ENCODE results near the gene CHD3. TPM values are rescaled to one million over a fixed set of nuclear protein-coding genes. Genes with fewer than 3 reads are reported as not detected.

The CHD3 gene
- total and polyA plus RNA-seq, 2 experiments from 2014 or later = 2.9 to 9.7 TPM

DNA sequence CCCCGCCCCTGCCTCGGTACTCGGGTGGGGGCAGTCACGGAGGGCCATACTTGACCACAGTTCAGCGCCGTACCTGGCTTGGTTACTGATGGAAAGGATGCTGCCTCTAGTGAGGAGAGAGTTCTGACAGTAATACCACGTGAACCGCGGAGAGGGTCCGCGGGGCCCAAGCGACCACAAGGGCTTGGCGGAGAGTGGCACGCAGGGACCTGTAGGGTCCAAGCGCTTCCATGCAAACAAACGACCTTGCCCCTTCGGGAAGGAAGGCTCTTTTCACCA is 45.4 kb upstream of the CHD3 start:
- peaks cover 16% of the 10 kb centered on the region for H3F3A ChIP-seq (replicated peaks; ENCODE audit: low read depth)
- H3K79me2 ChIP-seq (replicated peaks; ENCODE audit: insufficient read depth) = no peaks in the 10 kb centered on the region
- H3K4me3 Mint-ChIP-seq = peak overlapping the region; percentile 88
- TF ChIP-seq EZH2 (IDR thresholded peaks at IDR 0.05; ENCODE audit: low read depth, unreplicated experiment) (no peak), STAT1 (IDR thresholded peaks at IDR 0.05; ENCODE audit: unreplicated experiment) (no peak), POLR2AphosphoS5 (IDR thresholded peaks at IDR 0.05; ENCODE audit: low read depth) (no peak), CREB1 (CRISPR knock-in tag; IDR thresholded peaks at IDR 0.05; ENCODE audit: low read depth) (no peak), ZNF331 (CRISPR knock-in tag; IDR thresholded peaks at IDR 0.05; ENCODE audit: low read depth) (no peak), EZH2phosphoT487 (IDR thresholded peaks at IDR 0.05; ENCODE audit: unreplicated experiment) (no peak), NANOG (IDR thresholded peaks at IDR 0.05; ENCODE audit: borderline replicate concordance) (no peak), REST (IDR thresholded peaks at IDR 0.05; ENCODE audit: unreplicated experiment) (no peak), ZNF462 (CRISPR knock-in tag; IDR thresholded peaks at IDR 0.05) (no peak), JUNB (IDR thresholded peaks at IDR 0.05; ENCODE audit: unreplicated experiment) (no peak), ZNF114 (CRISPR knock-in tag; IDR thresholded peaks at IDR 0.05) (no peak), ETS1 (IDR thresholded peaks at IDR 0.05) (no peak)
- TF ChIP-seq, protein P1, sequence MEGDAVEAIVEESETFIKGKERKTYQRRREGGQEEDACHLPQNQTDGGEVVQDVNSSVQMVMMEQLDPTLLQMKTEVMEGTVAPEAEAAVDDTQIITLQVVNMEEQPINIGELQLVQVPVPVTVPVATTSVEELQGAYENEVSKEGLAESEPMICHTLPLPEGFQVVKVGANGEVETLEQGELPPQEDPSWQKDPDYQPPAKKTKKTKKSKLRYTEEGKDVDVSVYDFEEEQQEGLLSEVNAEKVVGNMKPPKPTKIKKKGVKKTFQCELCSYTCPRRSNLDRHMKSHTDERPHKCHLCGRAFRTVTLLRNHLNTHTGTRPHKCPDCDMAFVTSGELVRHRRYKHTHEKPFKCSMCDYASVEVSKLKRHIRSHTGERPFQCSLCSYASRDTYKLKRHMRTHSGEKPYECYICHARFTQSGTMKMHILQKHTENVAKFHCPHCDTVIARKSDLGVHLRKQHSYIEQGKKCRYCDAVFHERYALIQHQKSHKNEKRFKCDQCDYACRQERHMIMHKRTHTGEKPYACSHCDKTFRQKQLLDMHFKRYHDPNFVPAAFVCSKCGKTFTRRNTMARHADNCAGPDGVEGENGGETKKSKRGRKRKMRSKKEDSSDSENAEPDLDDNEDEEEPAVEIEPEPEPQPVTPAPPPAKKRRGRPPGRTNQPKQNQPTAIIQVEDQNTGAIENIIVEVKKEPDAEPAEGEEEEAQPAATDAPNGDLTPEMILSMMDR (conservative IDR thresholded peaks at IDR 0.05; ENCODE audit: low read depth in 2 of 2) = no peak
- ATAC-seq = peak; percentile 3
- H3K27ac Mint-ChIP-seq = no peak overlapping the region
- no peaks in the 10 kb centered on the region for H3K9me2 ChIP-seq (ENCODE audit: insufficient read depth)
- H3K9me3 Mint-ChIP-seq = no peaks in the 10 kb centered on the region; the same call in 2 of the 3 replicates
- H3K27ac ChIP-seq (ENCODE audit: low read depth) = no peak overlapping the region
- peak; percentile 60 for DNase-seq (ENCODE audit: low spot score)
- peaks cover 2% of the 10 kb centered on the region; the same call in 1 of the 3 replicates for H3K36me3 Mint-ChIP-seq (ENCODE audit: low read depth)
- H3K27me3 Mint-ChIP-seq (ENCODE audit: insufficient read depth, low read depth, poor library complexity) = peaks cover 65% of the 10 kb centered on the region
- H3K4me1 ChIP-seq (ENCODE audit: insufficient read depth) = peaks cover 17% of the 10 kb centered on the region
- H3K4me3 ChIP-seq = peak overlapping the region; percentile 94
- peak overlapping the region; percentile 99 for H3K4me2 ChIP-seq
- peaks cover 13% of the 10 kb centered on the region for H4K20me1 ChIP-seq (replicated peaks; ENCODE audit: insufficient read depth)
- peaks cover 30% of the 10 kb centered on the region for H3K4me1 Mint-ChIP-seq
- peak overlapping the region; percentile 92 for H2AFZ ChIP-seq
- H3K27me3 ChIP-seq (ENCODE audit: insufficient read depth) = peaks cover 88% of the 10 kb centered on the region
- peaks cover 6% of the 10 kb centered on the region; the same call in 1 of the 2 replicates for H3K36me3 ChIP-seq (ENCODE audit: insufficient read depth)

Data from GM23338 (cell line).